Measurements from ENCODE around the gene TMEM40.
"Not testable (repeated sequence)": the region's sequence is repeated elsewhere in the genome, so short reads cannot be mapped to it uniquely, and the experiment has no call there.

The TMEM40 gene

GRCh38 chr3:12748477-12748876 lies 10.6 kb downstream of the TMEM40 start:
- no peak for DNase-seq

- no peak for DNase-seq
Measured at GRCh38 chr3:12746419-12746818, 12.6 kb downstream of the TMEM40 start.

- DNase-seq = no peak
Measured at GRCh38 chr3:12744326-12744725, 14.7 kb downstream of the TMEM40 start.

- DNase-seq = no peak
Measured at GRCh38 chr3:12743583-12743982, 15.5 kb downstream of the TMEM40 start.

GRCh38 chr3:12742330-12743107 lies 16.5 kb downstream of the TMEM40 start:
- DNase-seq = no peak

GRCh38 chr3:12741209-12741608 lies 17.9 kb downstream of the TMEM40 start:
- DNase-seq = no peak

- DNase-seq = no peak
Measured at GRCh38 chr3:12737833-12738232, 21.2 kb downstream of the TMEM40 start.

GRCh38 chr3:12737319-12737718 lies 21.7 kb downstream of the TMEM40 start:
- no peak for DNase-seq

GRCh38 chr3:12734960-12735359 lies 24.1 kb downstream of the TMEM40 start:
- DNase-seq = no peak

- DNase-seq = no peak
Measured at GRCh38 chr3:12733566-12733965, 25.5 kb downstream of the TMEM40 start.

GRCh38 chr3:12730506-12731242 lies 28.4 kb downstream of the TMEM40 start:
- peak; percentile 36 for DNase-seq

- peak; percentile 69 for DNase-seq
Measured at GRCh38 chr3:12729051-12729651, 29.9 kb downstream of the TMEM40 start.

- DNase-seq = no peak
Measured at GRCh38 chr3:12727937-12728336, 31.1 kb downstream of the TMEM40 start.

GRCh38 chr3:12727481-12727880 lies 31.6 kb downstream of the TMEM40 start:
- no peak for DNase-seq

- no peak for DNase-seq
Measured at GRCh38 chr3:12725436-12725835, 33.6 kb downstream of the TMEM40 start.

GRCh38 chr3:12724794-12725193 lies 34.3 kb downstream of the TMEM40 start:
- no peak for DNase-seq

GRCh38 chr3:12723362-12723761 lies 35.7 kb downstream of the TMEM40 start:
- DNase-seq = not testable (repeated sequence)

- DNase-seq = no peak
Measured at GRCh38 chr3:12722226-12722625, 36.8 kb downstream of the TMEM40 start.

- peak; percentile 78 for DNase-seq
Measured at GRCh38 chr3:12719984-12720898, 38.8 kb downstream of the TMEM40 start.

- DNase-seq = no peak
Measured at GRCh38 chr3:12719541-12719940, 39.5 kb downstream of the TMEM40 start.

- DNase-seq = no peak
Measured at GRCh38 chr3:12716605-12717151, 42.4 kb downstream of the TMEM40 start.

GRCh38 chr3:12714278-12714677 lies 44.8 kb downstream of the TMEM40 start:
- DNase-seq = no peak

GRCh38 chr3:12710062-12710461 lies 49.0 kb downstream of the TMEM40 start:
- DNase-seq = no peak
